T-helper 17 cell (primary cell): ENCODE results near the gene BICC1. TPM values are rescaled to one million over a fixed set of nuclear protein-coding genes. Genes with fewer than 3 reads are reported as not detected.

ENCODE experiments used
- ATAC-seq: fragments of 150-1000 bp; cut with Tn5 transposase; 2 replicates; pipeline ENCODE4 v1.10.0; 2021; ENCODE audit warnings: mild to moderate bottlenecking, moderate library complexity
- DNase-seq, 3 donors: peaks; one replicate each; pipeline versions ENCODE4 v3.0.0 to v3.0.0-alpha.2; 2020 to 2021
- H3K9me3 ChIP-seq: one replicate; pipeline ENCODE4 v1.7.0; 2013; ENCODE audit warnings: low read length, mild to moderate bottlenecking; ENCODE audit not compliant: control insufficient read depth, poor library complexity, severe bottlenecking
- H3K27ac Mint-ChIP-seq: one replicate; pipeline ENCODE4 v1.8.0; 2022; ENCODE audit warnings: mild to moderate bottlenecking, moderate library complexity, mixed read lengths
- H3K27me3 Mint-ChIP-seq: one replicate; pipeline ENCODE4 v1.8.0; 2022; ENCODE audit warnings: mixed read lengths
- H3K36me3 Mint-ChIP-seq: one replicate; pipeline ENCODE4 v1.8.0; 2022; ENCODE audit warnings: low read depth, mixed read lengths
- H3K4me1 Mint-ChIP-seq: one replicate; pipeline ENCODE4 v1.8.0; 2022; ENCODE audit warnings: mild to moderate bottlenecking, mixed read lengths
- H3K4me3 Mint-ChIP-seq: one replicate; pipeline ENCODE4 v1.8.0; 2022; ENCODE audit warnings: mild to moderate bottlenecking, moderate library complexity, mixed read lengths
- total RNA-seq, 4 donors: library from RNA in 2 of 4; stranded (reverse) in 2 of 4; gene quantifications; one replicate each; pipeline ENCODE4 v1.2.3 and lab custom pipeline; 2022 to 2026

Gene BICC1
- total RNA-seq, 2 donors from 2014 or later: not detected

- ATAC-seq (no peak), DNase-seq (no peak)
- Mint-ChIP-seq H3K36me3 (no peaks in the 10 kb centered on the region), H3K27me3 (peaks cover 21% of the 10 kb centered on the region), H3K4me3 (no peak overlapping the region), H3K4me1 (no peaks in the 10 kb centered on the region), H3K27ac (no peak overlapping the region)
- no peaks in the 10 kb centered on the region for H3K9me3 ChIP-seq
Observed at GRCh38 chr10:58727633-58728032, 215.0 kb downstream of the BICC1 start.

- Mint-ChIP-seq H3K27me3 (peaks cover 6% of the 10 kb centered on the region), H3K4me1 (no peaks in the 10 kb centered on the region), H3K36me3 (no peaks in the 10 kb centered on the region), H3K27ac (no peak overlapping the region), H3K4me3 (no peak overlapping the region)
- H3K9me3 ChIP-seq: no peaks in the 10 kb centered on the region
- ATAC-seq (no peak), DNase-seq (no peak)
Observed at GRCh38 chr10:58731276-58731675, 218.6 kb downstream of the BICC1 start.

GRCh38 chr10:58733436-58733835 lies 220.8 kb downstream of the BICC1 start:
- no peaks in the 10 kb centered on the region for H3K4me1 Mint-ChIP-seq
- no peaks in the 10 kb centered on the region for H3K36me3 Mint-ChIP-seq
- no peaks in the 10 kb centered on the region for H3K27me3 Mint-ChIP-seq
- no peak overlapping the region for H3K27ac Mint-ChIP-seq
- no peak for DNase-seq
- H3K4me3 Mint-ChIP-seq: no peak overlapping the region
- H3K9me3 ChIP-seq: no peaks in the 10 kb centered on the region
- ATAC-seq: no peak

- no peaks in the 10 kb centered on the region for H3K36me3 Mint-ChIP-seq
Observed at GRCh38 chr10:58734116-58734515, 221.4 kb downstream of the BICC1 start.

GRCh38 chr10:58734664-58735063 lies 222.0 kb downstream of the BICC1 start:
- Mint-ChIP-seq H3K27me3 (no peaks in the 10 kb centered on the region), H3K36me3 (no peaks in the 10 kb centered on the region), H3K4me3 (no peak overlapping the region), H3K27ac (no peak overlapping the region), H3K4me1 (no peaks in the 10 kb centered on the region)
- ATAC-seq (no peak), DNase-seq (no peak)
- H3K9me3 ChIP-seq: no peaks in the 10 kb centered on the region

More at GRCh38 chr10:58734116-58734515, 221.4 kb downstream of the BICC1 start:
- Mint-ChIP-seq H3K27ac (no peak overlapping the region), H3K27me3 (no peaks in the 10 kb centered on the region), H3K4me1 (no peaks in the 10 kb centered on the region), H3K4me3 (no peak overlapping the region)
- ATAC-seq (no peak), DNase-seq (no peak)
- no peaks in the 10 kb centered on the region for H3K9me3 ChIP-seq

GRCh38 chr10:58735087-58735486 lies 222.4 kb downstream of the BICC1 start:
- Mint-ChIP-seq H3K27ac (no peak overlapping the region), H3K36me3 (no peaks in the 10 kb centered on the region), H3K27me3 (no peaks in the 10 kb centered on the region), H3K4me3 (no peak overlapping the region), H3K4me1 (no peaks in the 10 kb centered on the region)
- DNase-seq (no peak), ATAC-seq (no peak)
- no peaks in the 10 kb centered on the region for H3K9me3 ChIP-seq

- no peak overlapping the region for H3K27ac Mint-ChIP-seq
- H3K4me3 Mint-ChIP-seq: no peak overlapping the region
- H3K9me3 ChIP-seq: no peaks in the 10 kb centered on the region
- DNase-seq (no peak), ATAC-seq (no peak)
- H3K27me3 Mint-ChIP-seq: peaks cover 6% of the 10 kb centered on the region
- no peaks in the 10 kb centered on the region for H3K36me3 Mint-ChIP-seq
- no peaks in the 10 kb centered on the region for H3K4me1 Mint-ChIP-seq
Observed at GRCh38 chr10:58740620-58741369, 228.1 kb downstream of the BICC1 start.

GRCh38 chr10:58741673-58742072 lies 229.0 kb downstream of the BICC1 start:
- no peak overlapping the region for H3K27ac Mint-ChIP-seq
- no peaks in the 10 kb centered on the region for H3K36me3 Mint-ChIP-seq
- no peak for ATAC-seq
- H3K27me3 Mint-ChIP-seq: peaks cover 6% of the 10 kb centered on the region
- no peaks in the 10 kb centered on the region for H3K9me3 ChIP-seq
- H3K4me1 Mint-ChIP-seq: no peaks in the 10 kb centered on the region
- no peak for DNase-seq
- H3K4me3 Mint-ChIP-seq: no peak overlapping the region

GRCh38 chr10:58742141-58742540 lies 229.5 kb downstream of the BICC1 start:
- no peaks in the 10 kb centered on the region for H3K9me3 ChIP-seq
- Mint-ChIP-seq H3K27ac (no peak overlapping the region), H3K36me3 (no peaks in the 10 kb centered on the region), H3K4me3 (no peak overlapping the region), H3K4me1 (no peaks in the 10 kb centered on the region), H3K27me3 (peaks cover 6% of the 10 kb centered on the region)
- DNase-seq: no peak
- no peak for ATAC-seq

GRCh38 chr10:58743466-58744115 lies 230.9 kb downstream of the BICC1 start:
- H3K4me3 Mint-ChIP-seq: no peak overlapping the region
- H3K36me3 Mint-ChIP-seq: no peaks in the 10 kb centered on the region
- peaks cover 6% of the 10 kb centered on the region for H3K27me3 Mint-ChIP-seq
- H3K9me3 ChIP-seq: no peaks in the 10 kb centered on the region
- no peak overlapping the region for H3K27ac Mint-ChIP-seq
- ATAC-seq: no peak
- DNase-seq: no peak
- H3K4me1 Mint-ChIP-seq: no peaks in the 10 kb centered on the region

GRCh38 chr10:58746474-58747185 lies 234.0 kb downstream of the BICC1 start:
- no peak for DNase-seq
- Mint-ChIP-seq H3K27me3 (no peaks in the 10 kb centered on the region), H3K4me3 (no peak overlapping the region), H3K36me3 (no peaks in the 10 kb centered on the region), H3K4me1 (no peaks in the 10 kb centered on the region), H3K27ac (no peak overlapping the region)
- H3K9me3 ChIP-seq: no peaks in the 10 kb centered on the region
- ATAC-seq: no peak

- no peaks in the 10 kb centered on the region for H3K9me3 ChIP-seq
- H3K4me3 Mint-ChIP-seq: no peak overlapping the region
- H3K36me3 Mint-ChIP-seq: no peaks in the 10 kb centered on the region
- no peak for ATAC-seq
- no peak overlapping the region for H3K27ac Mint-ChIP-seq
- H3K4me1 Mint-ChIP-seq: no peaks in the 10 kb centered on the region
- H3K27me3 Mint-ChIP-seq: peaks cover 5% of the 10 kb centered on the region
- DNase-seq: no peak
Observed at GRCh38 chr10:58747687-58748086, 235.0 kb downstream of the BICC1 start.

- Mint-ChIP-seq H3K27ac (no peak overlapping the region), H3K36me3 (peaks cover 4% of the 10 kb centered on the region), H3K27me3 (peaks cover 31% of the 10 kb centered on the region), H3K4me3 (no peak overlapping the region), H3K4me1 (peaks cover 7% of the 10 kb centered on the region)
- ATAC-seq (no peak), DNase-seq (no peak)
- no peaks in the 10 kb centered on the region for H3K9me3 ChIP-seq
Observed at GRCh38 chr10:58752665-58753064, 240.0 kb downstream of the BICC1 start.
